Measurements from ENCODE around the gene PIRT.
"Not testable (repeated sequence)": the region's sequence is repeated elsewhere in the genome, so short reads cannot be mapped to it uniquely, and the experiment has no call there.

PIRT gene

DNA sequence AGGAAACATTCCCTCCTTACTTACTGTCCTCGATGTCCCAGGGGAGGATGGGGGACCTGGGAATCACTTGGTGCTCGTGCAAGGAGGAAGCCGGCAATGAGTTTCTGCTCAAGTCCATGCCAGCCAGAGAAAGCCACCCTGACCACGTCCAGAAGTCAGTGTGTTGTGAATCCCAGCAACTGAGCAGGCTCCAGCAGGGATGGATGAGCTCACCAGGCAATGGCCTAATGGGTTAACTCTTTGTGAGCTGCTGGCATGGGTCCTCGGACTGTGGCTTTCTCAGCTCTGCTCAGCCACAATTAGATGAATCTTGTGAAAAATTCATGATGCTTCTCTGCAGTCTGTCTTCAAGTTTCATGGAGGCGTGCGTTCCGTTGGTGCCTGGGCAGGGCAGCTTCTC lies at the start of gene PIRT:
Gene PIRT, minus strand, starts transcription at position 167 of the 400 bp plus-strand sequence. CDS start 12,442 bp downstream, outside the sequence.
- no peak for DNase-seq

DNA sequence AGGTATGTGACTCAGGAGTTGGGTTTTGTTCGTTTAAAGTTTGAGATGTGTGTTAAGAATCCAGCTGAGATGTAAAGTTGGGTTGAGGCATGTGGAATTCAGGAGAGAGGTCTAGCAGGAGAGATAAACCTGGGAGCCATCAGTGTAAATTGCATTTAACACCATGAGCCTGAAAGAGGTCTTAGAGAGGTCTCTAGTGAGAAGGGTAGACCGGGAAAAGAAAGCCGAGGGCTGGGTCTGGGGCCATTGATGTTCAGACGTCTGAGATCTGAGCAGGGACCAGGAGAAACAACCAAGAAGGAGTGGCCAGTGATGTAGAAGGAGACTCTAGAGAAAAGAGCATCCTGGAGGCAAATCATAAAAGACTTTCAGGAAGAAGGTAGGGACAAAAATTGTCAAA lies 44.1 kb upstream of the PIRT start:
- DNase-seq: no peak

DNA sequence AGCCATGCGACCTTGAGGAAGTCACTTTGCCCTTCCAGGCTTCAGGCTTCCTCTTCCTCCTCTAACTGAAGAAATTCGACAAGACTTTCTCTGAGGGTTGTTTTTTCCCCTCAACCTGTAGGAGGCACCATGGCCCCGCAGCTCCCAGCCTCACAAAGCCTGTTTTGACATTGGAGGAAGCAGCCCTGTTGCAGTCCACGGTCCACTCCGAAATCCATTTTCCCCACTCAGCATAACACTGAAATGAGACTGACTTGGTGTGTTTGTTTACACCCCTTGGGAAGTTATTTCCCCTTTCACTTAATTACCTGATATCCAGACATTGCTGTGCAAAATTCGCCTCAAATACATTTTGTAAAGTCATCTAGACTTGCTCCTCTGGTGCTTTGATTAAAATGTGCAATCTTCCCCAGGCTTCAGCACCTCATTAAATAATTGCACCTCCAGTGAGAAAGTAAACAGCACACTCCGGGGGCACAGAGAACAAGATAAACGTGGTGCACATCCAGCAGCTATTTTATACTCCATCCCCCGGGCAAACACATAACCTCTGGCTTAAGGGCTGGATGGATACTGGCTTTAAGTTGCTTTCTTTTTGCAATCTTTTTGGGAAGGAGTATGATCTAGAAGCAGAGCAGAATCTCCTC lies 41.4 kb upstream of the PIRT start:
- DNase-seq: no peak

DNA sequence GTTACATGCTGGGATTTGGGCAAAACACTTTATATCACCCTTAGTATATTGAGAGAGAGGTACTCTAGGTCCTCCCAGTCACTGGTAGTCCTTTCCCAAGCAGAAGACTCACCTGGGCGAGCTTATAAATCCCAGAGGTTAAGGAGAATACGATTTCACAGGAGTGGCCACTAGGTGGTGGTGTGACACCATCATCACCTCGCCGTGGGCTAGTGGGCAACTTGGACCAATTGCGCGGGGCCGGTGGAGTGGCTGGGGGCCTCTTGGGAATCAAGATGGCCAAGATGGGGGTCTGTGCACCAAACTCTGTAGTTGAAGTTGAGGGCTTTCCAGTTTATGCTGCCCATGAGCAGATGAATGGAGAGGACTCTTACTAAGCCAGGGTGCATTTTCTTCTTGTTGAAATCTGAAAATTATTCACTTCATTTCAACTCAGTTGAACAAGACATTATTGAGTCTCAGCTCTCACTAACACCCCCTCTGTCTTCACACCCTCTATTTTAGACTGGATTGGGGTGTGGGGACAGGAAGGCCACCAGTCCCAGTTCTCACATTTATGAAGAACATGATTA lies 38.2 kb upstream of the PIRT start:
- peak in 1 of 2 experiments; percentile 10 for DNase-seq

DNA sequence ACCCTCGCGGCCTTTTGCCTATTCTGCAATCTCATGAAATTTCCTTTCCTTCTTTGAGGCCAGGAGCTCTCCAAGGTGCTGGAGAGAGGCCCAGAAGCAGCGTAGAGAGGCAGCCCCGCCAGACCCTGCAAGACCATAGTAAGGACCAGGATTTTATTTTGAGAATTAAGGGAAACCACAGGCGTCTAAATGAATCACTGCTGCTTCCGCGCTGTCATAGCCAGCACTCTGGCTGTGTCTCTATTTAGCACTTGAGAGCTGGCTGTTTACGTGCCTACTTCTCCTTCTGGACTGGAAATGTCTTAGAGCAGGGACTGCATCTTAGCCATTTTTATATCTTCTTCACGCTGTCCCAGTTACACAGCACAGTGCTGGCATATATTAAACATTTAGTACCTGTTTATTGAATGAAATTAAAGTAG lies 37.6 kb upstream of the PIRT start:
- DNase-seq: no peak

DNA sequence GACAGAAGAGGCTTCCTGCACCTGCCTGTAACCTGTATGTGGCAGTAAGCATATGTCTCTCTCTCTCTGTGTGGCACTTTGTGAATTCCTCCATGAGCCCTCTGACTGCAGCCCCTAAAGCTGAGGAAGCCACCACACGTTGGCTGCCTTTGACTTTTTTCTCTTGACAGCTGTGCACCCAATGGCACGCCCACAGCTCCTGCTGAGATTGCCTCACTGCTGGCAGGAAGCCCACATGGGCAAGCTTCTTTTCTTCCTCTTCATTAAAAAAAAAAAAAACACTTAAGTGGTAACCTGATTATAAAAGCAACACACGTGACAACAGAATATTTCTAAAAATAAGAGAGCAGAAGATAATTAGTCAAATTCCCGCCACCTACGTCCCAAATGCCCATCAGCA lies 34.0 kb upstream of the PIRT start:
- no peak for DNase-seq

DNA sequence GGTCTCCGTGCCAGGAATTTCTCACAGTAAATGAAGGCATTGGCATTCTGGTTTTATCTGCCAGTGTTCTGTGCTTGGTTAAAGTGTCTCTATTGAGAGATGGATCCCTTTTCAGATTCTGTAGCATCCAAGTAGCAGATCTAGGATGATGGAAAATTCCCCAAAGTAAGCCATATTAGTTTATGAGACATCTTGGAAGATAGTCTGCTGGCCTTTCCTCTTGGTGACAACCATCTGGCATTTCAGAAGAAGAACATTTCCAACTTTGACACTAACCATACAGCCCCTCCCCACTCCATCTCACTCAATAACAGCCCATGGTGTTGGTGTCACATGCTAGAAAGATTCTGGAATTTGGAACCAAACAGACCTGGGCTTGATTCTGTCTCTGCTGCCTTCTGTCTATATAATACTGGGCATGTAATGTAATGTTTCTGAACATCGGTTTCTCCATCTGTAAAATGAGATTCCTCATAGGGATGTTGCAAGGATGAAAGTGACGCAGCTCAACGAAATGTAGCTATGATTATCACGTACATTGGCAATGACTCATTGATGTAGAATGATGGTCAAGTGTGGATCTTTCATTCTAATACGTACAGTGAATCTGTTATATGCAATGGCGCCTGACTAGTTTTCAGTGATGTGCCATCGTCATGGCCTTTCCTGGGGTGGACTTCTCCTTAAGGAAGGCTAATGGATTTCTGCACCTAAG lies 32.6 kb upstream of the PIRT start:
- no peak for DNase-seq

DNA sequence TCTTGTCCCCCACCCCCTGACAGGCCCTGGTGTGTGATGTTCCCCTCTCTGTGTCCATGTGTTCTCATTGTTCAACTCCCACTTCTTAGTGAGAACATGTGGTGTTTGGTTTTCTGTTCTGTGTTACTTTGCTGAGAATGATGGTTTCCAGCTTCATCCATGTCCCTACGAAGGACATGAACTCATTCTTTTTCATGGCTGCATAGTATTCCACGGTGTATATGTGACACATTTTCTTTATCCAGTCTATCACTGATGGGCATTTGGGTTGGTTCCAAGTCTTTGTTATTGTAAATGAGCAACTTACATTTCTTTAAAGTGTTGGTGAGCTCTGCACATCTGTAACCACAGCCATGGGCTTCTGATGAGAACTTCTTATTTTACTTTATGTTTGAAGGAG lies 30.9 kb upstream of the PIRT start:
- DNase-seq: not testable (repeated sequence)

DNA sequence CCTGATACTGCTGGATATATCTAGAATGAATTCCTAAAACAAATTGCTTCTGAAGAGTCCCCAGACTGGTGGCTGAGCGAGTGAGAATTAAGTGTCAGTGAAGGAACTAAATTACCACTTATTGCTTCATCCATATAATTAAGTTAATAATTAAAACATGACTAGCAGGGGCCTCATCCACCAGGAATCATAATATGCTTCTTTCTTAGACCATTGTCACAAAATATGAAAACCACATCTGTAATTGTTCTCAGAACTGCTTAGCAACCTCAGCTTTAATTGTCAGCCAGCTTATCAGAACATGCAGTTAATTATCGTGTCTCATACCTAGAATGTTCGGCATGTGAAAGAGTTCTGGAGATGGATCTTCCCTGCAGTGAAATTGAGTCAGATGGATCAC lies 21.2 kb upstream of the PIRT start:
- no peak for DNase-seq

DNA sequence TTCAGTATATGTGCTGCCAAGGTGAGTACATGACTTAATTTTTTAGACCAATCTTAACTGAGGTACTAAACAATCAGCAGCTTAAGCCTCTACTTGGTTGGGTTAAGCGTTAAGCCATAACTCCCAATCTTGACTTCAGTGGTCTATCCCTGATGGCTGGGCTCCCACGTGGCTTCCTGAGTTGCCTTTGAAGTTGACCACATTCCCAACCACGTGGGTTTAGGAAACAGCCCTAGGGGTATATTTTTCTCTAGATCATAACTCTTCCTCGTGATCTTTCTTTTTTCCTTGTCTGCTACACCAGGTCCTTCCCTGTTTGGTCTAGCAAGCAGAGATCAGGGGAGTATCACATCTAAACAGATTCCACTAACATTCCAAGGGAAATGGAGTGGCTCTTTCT lies 20.1 kb upstream of the PIRT start:
- no peak for DNase-seq

DNA sequence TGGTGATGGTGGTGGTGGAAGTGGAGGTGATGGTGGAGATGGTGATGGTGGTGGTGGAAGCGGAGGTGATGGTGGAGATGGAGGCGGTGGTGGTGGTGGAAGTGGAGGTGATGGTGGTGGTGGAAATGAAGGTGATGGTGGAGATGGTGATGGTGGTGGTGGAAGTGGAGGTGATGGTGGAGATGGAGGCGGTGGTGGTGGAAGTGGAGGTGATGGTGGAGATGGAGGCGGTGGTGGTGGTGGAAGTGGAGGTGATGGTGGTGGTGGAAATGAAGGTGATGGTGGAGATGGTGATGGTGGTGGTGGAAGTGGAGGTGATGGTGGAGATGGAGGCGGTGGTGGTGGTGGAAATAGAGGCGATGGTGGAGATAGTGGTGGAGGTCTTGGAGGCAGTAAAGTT lies 8.7 kb upstream of the PIRT start:
- not testable (repeated sequence) for DNase-seq

DNA sequence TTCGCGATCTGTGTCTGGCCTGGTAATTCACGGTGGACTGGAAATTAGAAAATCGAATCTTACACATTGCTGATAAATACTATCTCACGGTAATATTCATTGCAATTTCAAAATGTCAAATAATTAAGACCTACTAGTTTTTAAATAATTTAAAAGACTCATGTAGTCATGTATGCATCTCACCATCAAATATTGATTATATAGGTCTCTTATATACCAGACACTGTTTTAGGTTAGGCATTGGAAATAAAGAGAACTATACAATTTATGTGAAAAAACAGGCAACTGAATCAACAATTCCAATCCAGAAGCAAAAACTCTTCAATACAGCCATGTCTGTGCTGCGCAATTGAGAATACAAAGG lies 7.5 kb upstream of the PIRT start:
- DNase-seq: no peak

DNA sequence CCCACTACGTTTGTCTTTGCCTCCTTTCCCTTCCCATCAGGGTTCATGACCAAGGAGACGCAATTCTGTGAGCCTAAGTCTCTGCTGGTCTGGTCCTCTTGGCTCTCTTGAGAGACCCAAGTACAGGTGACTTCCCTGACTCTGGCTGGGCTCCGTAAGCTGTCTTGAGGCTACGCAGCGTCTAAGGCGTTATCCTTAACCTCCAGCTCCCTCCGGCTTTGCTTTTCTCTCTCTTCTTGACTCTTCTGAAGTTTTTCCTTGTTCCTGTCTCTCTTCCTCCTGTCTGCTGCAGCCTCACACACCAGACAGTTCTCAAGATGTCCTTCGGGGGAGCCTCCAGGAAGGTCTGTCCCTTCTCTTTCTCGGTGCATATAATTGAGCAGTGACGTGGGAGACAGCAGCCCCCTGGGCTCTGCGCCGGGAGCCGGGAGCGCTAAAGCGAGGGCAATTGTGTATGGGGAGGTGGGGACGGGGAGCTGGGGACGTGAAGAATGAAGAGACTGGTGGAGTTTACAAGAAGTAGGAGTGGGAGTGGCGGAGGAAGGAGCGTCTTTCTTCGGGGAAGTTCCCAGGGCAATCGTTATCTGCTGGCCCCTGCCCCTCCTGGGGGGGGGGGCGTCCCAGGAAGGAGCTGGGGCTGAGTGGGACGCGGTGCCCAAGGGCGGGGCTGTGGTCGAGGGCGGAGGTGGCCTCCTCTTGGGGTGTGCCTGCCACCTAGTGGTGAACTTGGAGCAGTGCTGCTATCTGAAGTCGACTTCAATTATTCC lies 6.9 kb upstream of the PIRT start:
- peak; percentile 66 to 73 for DNase-seq

DNA sequence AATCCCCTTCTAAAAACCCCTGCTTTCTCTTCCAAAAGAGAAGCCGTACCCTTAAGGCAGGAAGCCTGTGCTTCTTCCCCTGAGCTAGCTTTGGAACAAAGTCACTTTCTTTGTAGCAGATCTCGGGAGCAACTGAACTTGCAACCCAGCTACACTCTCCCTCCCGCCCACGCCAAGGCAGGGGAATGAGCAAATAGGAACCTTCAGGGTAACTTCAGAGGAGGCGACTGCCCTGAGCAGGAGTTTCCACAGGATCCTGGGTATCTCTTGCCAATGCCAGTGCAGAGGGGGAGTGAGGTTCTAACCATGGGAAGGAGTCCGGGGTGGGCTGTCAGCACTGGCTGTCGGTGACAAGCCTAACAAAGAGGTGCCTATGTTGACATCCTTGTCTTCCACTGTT lies 5.9 kb upstream of the PIRT start:
- DNase-seq: peak in 1 of 2 experiments; percentile 7

DNA sequence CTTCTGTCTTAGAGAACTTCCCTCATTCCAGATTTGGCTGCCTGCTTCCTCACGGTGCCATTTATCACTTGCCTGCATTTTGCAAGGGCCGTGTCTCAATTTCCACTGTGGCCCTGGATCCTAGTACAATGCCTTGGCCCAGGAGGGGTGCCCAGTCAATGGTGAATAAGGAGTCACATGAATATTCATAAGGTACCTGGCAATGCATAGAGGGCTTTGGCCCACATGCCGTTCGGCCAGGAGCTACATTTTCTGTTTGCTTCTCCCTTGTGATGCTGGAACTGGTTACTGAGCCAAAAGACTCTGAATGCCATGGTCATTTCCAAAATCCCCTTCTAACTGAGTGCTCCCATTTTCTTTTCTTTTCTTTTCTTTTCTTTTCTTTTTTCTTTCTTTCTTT lies 4.8 kb upstream of the PIRT start:
- DNase-seq: no peak

DNA sequence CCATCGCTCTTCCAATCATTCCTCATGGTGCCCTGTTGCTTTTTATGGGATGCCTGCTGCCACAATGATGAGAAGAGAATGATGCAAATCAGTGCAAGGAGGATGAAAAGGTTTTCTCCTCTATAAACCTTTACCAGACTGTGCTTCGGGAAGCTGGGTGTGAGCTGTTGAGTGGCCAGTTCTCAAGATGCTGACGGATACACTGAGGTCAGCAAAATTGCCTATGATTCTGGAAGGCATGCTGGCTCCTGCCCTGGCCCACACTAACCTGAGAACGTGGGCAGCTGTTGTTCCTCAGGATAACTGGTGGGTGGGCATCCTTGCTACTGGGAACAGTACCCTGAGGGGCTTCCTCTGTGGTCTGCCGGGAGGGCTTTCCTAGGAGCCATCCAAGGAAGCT lies 795 bp upstream of the PIRT start:
- no peak for DNase-seq

DNA sequence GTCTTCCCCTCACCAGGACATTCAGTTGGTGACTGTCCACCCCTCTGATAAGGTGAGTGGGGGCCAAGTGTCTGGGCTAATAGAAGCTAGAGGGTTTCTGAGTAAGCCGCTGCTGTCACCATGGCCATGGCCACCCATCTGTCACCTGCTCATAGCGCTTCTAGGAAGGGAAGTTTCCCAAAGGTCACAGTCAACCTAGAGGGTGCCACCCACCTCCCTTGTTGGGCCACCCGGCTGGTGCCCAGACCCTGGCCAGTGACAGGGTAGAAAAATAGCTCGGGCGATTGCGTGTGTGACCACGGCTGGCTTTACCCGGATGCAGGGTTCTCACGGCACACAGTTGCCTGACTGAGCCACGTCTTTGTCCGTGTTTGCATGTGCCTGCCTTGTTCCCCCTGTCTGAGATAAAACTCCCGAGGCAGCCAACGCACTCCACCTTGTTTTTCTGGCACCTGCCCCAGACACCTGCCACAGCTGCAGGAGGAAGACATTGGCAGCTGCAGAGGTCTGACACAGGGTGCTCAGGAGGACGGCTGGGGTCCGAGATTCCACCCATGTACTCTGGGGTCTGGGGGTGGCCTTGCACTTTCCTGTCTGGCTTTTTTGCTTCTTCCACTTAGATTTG lies 809 bp downstream of the PIRT start:
- DNase-seq: no peak

DNA sequence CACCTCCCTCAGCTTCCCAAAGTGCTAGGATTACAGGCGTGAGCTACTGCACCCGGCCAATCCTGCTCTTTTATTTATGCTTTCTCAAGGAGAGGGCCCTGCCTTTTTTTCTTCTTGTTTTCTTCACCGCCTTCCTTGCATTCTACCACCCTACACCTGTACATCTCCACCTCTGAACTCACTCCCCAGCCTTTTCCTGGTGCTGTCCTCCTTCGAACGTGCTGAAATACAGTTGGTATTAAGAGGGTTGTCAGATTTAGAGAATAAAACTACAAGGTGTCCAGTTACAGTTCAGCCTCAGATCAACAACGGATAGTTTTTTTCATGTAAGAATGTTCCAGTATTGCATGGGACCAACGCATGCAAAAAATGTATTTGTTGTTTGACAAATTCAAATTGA lies 1.7 kb downstream of the PIRT start:
- DNase-seq: no peak

DNA sequence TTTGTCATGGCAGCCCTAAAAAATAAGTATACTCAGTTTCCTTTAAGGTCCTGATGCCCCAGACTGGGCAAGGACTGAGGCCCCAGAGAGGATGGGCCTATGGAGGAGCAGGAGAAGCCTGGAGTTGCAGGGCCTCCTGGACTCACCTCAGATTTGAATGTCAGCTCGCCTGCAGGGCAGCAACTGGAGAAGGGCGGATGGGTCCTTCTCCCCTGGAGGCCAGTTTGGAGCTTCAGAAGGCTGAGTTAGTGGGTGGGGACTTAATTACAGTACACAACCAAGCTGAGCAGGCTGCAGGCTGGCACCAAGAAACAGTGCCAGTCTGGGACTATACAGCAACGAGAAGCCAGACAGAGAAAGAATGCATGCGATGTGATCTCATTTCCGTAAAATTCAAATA lies 6.2 kb downstream of the PIRT start:
- DNase-seq: no peak

DNA sequence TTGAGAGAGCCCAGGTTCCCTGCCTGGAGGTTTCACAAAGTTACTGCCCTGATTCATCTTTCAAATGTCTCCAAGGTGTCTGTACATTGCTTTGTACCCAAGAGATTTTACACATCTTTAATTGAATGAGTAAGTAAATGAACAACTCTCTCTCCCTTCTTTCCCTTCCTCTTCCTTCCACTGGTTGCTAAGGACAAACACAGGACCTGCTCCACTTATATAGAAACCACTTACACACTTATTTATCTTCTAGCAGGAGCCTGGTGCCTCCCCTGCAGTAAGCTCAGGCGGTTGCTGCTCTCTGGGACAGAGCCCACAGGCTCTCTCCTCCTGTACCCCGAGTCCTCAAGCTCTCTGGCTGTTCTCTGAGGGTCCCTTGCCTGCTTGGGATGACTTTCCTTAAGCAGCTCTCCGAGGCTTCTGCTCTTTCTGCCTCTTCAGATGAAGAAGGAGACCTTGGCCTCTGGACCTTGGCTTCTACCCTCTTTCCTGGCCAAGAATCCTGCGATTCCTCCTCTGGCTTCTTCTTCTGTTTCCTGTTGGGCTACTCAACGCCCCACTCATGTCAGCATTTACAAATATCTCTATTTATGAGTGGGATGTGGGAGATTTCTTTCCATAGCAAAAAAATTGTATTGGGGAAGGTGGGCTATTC lies 9.9 kb downstream of the PIRT start:
- no peak for DNase-seq

DNA sequence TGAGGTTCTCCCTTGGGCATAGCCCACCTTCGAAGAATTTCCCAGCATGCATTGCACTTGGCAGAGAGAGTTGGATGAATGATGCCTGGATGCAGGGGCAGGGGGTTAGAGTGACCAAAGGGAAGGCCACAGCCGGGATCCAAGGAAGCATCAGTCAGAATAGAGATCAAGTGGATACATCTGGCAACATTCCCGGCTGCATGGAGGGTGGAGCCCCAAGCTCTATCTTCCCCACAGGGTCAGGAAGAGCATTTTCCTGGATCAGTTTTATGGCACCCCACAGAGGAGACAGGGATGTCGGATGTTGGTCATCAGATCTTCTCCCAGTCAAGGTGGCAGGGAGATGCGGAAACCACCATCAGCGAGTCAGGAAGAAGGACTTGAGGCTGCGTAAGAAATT lies 13.0 kb downstream of the PIRT start:
- DNase-seq: no peak

DNA sequence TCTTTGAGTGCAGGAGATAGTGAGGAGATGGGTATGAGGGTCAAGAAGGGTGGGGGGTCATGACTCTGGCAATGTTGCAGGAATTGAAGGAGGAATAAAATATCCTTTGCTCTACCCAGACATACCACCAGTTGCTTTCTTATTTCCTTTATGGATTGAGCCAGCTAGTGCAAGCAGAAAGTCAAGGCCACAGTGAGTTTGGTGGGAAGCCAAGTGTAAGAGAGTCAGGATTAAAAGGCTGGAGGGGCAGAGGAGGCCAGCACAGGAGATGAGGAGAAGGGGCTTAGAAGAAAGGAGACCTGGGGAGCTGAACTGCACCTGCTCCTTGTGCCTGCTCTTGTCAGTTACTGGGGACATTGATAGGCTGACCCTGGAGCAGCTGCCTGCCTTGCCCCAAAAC lies 16.1 kb downstream of the PIRT start:
- DNase-seq: no peak

DNA sequence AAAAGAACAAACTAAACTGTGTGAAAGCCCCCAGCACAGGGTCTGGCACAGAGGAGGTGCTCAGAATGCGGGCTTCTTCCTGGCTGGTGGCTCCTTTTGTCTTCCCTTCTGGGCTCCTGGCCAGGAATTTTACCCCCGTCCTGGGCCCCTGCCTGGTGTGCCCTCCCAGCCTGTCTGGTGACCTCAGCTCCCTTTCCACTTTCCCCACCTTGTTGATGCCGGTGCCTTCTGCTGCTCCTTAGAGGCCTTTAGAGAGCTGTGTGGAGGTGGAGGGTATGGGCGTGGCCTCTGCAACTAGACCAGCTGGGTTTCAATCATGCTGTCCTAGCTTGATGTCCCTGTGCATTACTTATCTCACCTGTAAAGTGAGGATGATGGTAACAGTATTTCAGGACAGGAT lies 16.8 kb downstream of the PIRT start:
- no peak for DNase-seq

Measured in stimulated activated CD4-positive, alpha-beta T cell treated with anti-CD3 and anti-CD28 coated beads, Interleukin-4, amount 100 ng/mL, for 4 hours (primary cell).